ENCODE data around the gene ABLIM3. TPM values are rescaled to one million over a fixed set of nuclear protein-coding genes. Genes with fewer than 3 reads are reported as not detected.

ABLIM3 gene
- total RNA-seq, 1 experiment from 2014 or later, result 111 TPM

- no peak overlapping the region for H3K27ac ChIP-seq
- no peak for TF ChIP-seq CTCF (conservative IDR thresholded peaks at IDR 0.05)
- TF ChIP-seq EZH2 (IDR thresholded peaks at IDR 0.05; ENCODE audit: low read depth), result no peak
- peaks cover 20% of the 10 kb centered on the region; the same call in 1 of the 2 replicates for H3K36me3 ChIP-seq (ENCODE audit: low read depth)
- no peaks in the 10 kb centered on the region for H3K9me2 ChIP-seq (ENCODE audit: insufficient read depth)
- no peak overlapping the region for H3K4me2 ChIP-seq
- no peak for DNase-seq
- H3K79me2 ChIP-seq (ENCODE audit: low read depth), result no peaks in the 10 kb centered on the region
- no peak overlapping the region for H2AFZ ChIP-seq
- no TSS peak for BruUV-seq (replicated peaks)
- no peaks in the 10 kb centered on the region for H3K27me3 ChIP-seq (ENCODE audit: insufficient read depth, low read depth)
- ChIA-PET CTCF (no interaction called here), POLR2A (ENCODE audit: unreplicated experiment) (no interaction called here)
- H4K20me1 ChIP-seq (ENCODE audit: insufficient read depth), result no peaks in the 10 kb centered on the region
- H3K4me3 ChIP-seq, result no peak overlapping the region
- no peaks in the 10 kb centered on the region for H3F3A ChIP-seq (ENCODE audit: insufficient read depth, low read depth)
- no peaks in the 10 kb centered on the region for H3K4me1 ChIP-seq (replicated peaks; ENCODE audit: insufficient read depth)
- intact Hi-C loops (cut with micrococcal nuclease; ENCODE audit: unreplicated experiment), result no loop called here
- no peaks in the 10 kb centered on the region for H3K9me3 ChIP-seq (ENCODE audit: insufficient read depth, low read depth)
These were observed 106.4 kb downstream of the ABLIM3 start for GRCh38 chr5:149247726-149248125.

GRCh38 chr5:149251546-149251945, 110.3 kb downstream of the ABLIM3 start:
- Histone ChIP-seq H3K9me3 (ENCODE audit: insufficient read depth, low read depth) (no peaks in the 10 kb centered on the region; the same call in 1 of the 2 replicates), H3F3A (ENCODE audit: insufficient read depth, low read depth) (no peaks in the 10 kb centered on the region), H3K4me1 (replicated peaks; ENCODE audit: insufficient read depth) (no peaks in the 10 kb centered on the region), H2AFZ (no peak overlapping the region), H3K4me2 (no peak overlapping the region), H3K79me2 (ENCODE audit: low read depth) (no peaks in the 10 kb centered on the region), H3K36me3 (ENCODE audit: low read depth) (peaks cover 15% of the 10 kb centered on the region; the same call in 1 of the 2 replicates), H3K27ac (no peak overlapping the region), H4K20me1 (ENCODE audit: insufficient read depth) (no peaks in the 10 kb centered on the region), H3K9me2 (ENCODE audit: insufficient read depth) (no peaks in the 10 kb centered on the region), H3K27me3 (ENCODE audit: insufficient read depth, low read depth) (no peaks in the 10 kb centered on the region), H3K4me3 (no peak overlapping the region)
- intact Hi-C loops (cut with micrococcal nuclease; ENCODE audit: unreplicated experiment), result no loop called here
- BruUV-seq (replicated peaks), result no TSS peak
- DNase-seq, result no peak
- ChIA-PET CTCF (no interaction called here), POLR2A (ENCODE audit: unreplicated experiment) (no interaction called here)
- no peak for TF ChIP-seq CTCF (conservative IDR thresholded peaks at IDR 0.05)
- no peak for TF ChIP-seq EZH2 (IDR thresholded peaks at IDR 0.05; ENCODE audit: low read depth)

- no TSS peak for BruUV-seq (replicated peaks)
- H3K27ac ChIP-seq, result no peak overlapping the region
- CTCF ChIA-PET, result interaction anchor here (0.6 kb wide), 1 partner anchor 513 kb away, joined by 3 read pairs; no protein-coding TSS in a partner anchor
- no peak overlapping the region for H3K4me3 ChIP-seq
- POLR2A ChIA-PET (ENCODE audit: unreplicated experiment), result interaction anchor here (1.0 kb wide), 1 partner anchor 14 kb away, joined by 5 read pairs; no protein-coding TSS in a partner anchor
- no peaks in the 10 kb centered on the region for H3K27me3 ChIP-seq (ENCODE audit: insufficient read depth, low read depth)
- TF ChIP-seq CTCF (conservative IDR thresholded peaks at IDR 0.05), result no peak
- TF ChIP-seq EZH2 (IDR thresholded peaks at IDR 0.05; ENCODE audit: low read depth), result no peak
- no peaks in the 10 kb centered on the region for H3K4me1 ChIP-seq (replicated peaks; ENCODE audit: insufficient read depth)
- no peaks in the 10 kb centered on the region for H4K20me1 ChIP-seq (ENCODE audit: insufficient read depth)
- 0 out of 2 replicates have a peak, but pooled peaks cover 8% of the 10 kb centered on the region for H3K36me3 ChIP-seq (ENCODE audit: low read depth)
- no peak for DNase-seq
- intact Hi-C loops (cut with micrococcal nuclease; ENCODE audit: unreplicated experiment), result no loop called here
- H3K9me2 ChIP-seq (ENCODE audit: insufficient read depth), result no peaks in the 10 kb centered on the region
- no peak overlapping the region for H2AFZ ChIP-seq
- no peaks in the 10 kb centered on the region; the same call in 1 of the 2 replicates for H3K9me3 ChIP-seq (ENCODE audit: insufficient read depth, low read depth)
- no peaks in the 10 kb centered on the region for H3F3A ChIP-seq (ENCODE audit: insufficient read depth, low read depth)
- no peak overlapping the region for H3K4me2 ChIP-seq
- no peaks in the 10 kb centered on the region for H3K79me2 ChIP-seq (ENCODE audit: low read depth)
These were observed 113.2 kb downstream of the ABLIM3 start for GRCh38 chr5:149254506-149254905.
